Activated CD4-positive, alpha-beta T cell treated with anti-CD3 and anti-CD28 coated beads, Interleukin-2, amount 50 U/mL, for 24 hours (primary cell): ENCODE results near the gene AK8.

ENCODE experiments used
- DNase-seq, 2 donors: peaks; one replicate each; pipeline ENCODE4 v3.0.0-alpha.2; 2020; ENCODE audit warnings: low read depth in 1 of 2, low spot score in 1 of 2

Gene AK8

GRCh38 chr9:132861666-132862065, 16.4 kb downstream of the AK8 start:
- no peak for DNase-seq

DNA sequence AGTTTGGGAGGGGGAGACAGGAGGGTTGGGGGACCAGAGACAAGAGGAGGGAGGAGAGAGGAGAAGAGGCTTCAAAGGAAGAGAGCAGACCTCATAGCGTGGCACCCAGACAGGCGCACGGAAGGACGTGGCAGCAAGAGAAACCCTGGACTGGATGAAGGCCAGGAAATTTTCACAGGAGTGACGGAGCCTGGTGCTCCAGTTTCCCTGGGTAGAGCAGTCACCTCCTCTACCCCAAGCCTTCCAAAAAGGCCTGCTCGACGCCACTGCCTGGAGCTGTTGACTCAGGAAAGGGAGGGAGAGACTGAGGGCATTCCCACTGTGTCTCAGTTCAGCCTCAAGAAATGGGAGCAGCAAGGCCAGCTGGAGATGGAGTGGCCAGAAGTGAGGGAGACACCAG, 19.3 kb downstream of the AK8 start:
- DNase-seq, result no peak

GRCh38 chr9:132857616-132858342, 20.3 kb downstream of the AK8 start:
- no peak for DNase-seq

DNA sequence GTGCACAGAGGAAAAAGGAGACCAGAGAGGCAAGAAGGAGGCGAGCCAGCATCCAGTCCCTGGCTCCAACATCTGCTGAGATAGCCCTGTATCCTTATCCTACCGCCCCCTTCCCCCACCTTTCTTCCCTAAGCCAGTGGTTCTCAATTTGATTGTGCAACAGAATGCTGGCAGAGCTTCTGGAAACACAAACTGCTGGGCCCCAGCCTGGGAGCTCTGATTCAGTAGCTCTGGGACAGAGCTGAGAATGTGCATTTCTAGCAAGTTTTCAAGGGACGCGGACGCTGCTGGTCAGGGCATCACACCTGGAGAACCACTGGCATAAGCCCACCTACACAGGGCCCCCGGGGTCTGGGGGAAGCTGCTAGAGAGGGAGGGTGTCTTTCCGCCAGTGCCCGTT, 21.1 kb downstream of the AK8 start:
- DNase-seq, result no peak

- no peak for DNase-seq
These were observed 22.2 kb downstream of the AK8 start for GRCh38 chr9:132855904-132856303.

- no peak for DNase-seq
These were observed 23.3 kb downstream of the AK8 start for GRCh38 chr9:132854832-132855231.

GRCh38 chr9:132853482-132853881, 24.6 kb downstream of the AK8 start:
- no peak for DNase-seq

DNA sequence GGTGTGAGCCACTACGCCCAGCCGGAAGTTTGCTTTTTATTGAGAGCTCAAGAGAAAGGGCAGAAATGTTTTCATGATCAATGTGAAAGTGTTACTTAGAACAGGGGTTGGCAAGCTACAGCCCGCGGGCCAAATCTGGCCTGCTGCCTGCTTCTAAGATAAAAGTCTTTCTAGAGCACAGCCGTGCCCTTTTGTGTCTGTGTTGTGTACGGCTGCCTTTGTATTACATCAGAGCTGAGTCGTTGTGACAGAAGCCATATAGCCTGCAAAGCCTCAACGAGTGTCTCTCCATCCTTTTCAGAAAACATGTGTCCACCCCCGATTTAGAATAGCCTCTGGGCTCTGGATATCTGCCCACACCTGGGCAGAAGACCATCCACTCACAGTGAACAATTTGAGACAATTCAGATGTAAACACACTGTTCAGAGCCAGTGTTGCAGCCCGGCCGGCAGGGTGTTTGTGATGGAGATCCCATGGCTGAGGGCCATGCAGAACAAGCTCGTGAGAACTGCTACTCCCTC, 28.8 kb downstream of the AK8 start:
- DNase-seq, result no peak

- DNase-seq, result no peak
These were observed 31.1 kb downstream of the AK8 start for GRCh38 chr9:132846918-132847515.

GRCh38 chr9:132846109-132846917, 31.8 kb downstream of the AK8 start:
- no peak for DNase-seq

DNA sequence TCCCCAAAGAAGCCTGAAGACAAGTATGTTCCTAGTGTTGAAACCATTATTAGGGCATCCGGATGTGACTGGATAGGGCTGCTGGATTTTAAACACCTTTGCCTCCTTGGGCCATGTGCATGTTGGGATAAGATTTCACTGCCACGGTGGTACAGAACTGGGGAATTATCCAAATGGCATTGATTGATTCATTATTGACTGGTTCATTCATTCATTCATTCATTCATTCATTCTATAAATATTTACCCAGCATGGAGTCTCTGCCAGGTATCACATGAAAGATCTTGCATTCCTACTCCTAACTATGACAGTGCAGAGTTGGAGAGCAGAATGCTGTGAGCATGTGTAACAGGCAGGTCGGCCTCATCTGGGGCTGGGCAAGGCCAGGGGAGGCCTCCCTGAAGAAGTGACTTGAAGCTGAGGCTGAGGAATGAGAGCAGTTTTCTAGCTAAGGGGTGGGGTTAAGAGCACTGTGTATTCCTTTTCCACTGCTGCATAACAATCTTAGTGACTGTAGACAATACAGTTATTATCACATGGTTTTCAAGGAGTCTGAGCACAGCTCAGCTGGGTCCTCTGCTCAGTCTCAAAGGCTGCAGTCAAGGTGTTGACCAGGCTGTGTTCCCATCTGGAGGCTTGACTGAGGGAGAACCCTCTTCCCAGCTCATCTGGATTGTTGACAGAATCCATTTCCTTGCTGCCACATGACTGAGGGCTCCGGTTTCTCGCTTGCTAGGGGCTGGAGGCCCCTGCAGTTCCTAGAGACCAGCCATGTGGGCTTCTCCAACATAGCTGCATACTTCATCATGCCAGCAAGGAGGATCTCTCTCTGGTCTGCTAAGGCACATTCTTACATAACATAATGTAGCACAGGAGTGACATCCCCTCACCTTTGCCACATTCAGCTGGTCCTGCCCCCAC, 35.7 kb downstream of the AK8 start:
- DNase-seq, result no peak

- no peak for DNase-seq
These were observed 37.1 kb downstream of the AK8 start for GRCh38 chr9:132840980-132841379.

DNA sequence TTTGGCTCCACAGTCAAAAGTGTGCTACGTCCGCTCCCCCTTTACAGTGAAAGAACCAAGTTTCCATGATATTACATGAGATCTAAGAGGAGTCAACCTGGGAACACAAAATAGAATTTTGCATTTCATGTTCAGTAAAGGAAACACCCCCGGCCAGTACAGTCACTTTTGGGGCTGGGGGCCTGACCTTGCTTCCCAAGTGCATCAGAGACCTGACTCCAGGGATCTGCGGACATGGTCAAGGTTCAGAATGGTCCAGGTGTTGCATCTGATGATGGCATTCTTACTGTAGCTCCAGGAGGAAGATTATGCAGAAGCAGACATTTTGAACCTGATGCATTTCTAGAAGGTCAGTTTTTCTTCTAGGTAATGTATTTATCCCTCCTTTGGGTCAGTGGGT, 39.8 kb downstream of the AK8 start:
- DNase-seq, result no peak

DNA sequence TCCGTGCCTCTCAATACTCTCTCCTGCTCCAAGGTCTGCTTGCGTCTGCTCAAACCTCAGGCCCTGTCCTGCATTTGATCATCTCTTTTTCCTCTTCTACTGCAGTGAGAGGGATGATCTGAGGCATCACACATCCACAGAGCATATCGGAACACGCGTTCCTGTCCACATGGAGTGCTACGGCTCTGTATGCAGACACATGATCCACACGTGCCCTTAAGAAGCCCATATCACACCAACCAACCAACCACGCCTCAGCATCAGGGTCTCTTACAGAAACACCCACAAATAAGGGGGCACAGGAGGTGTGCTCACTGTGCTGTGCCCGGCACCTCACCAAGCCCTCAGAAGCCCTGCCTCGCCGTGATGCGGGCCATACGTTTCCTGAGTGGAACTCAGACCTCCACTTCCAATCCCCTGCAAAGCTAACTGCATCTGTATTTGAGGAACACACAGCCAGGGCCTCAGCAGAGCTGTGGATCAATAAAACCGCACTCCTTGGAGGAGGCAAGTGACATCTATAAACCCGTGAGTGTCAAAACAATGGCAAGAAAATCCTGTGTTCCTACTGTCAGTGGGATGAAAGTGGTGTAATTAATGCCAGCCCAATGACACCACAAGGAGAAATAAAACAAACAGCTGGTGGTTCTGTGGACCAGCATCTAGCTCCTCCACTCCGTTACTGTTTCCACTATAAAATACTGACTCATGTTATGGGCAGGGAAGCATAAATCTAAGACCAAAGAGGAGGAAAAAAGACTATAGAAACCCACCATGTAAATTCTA, 40.4 kb downstream of the AK8 start:
- no peak for DNase-seq

GRCh38 chr9:132834343-132834742, 43.7 kb downstream of the AK8 start:
- no peak for DNase-seq

GRCh38 chr9:132833550-132834121, 44.4 kb downstream of the AK8 start:
- no peak for DNase-seq

GRCh38 chr9:132832171-132832881, 45.8 kb downstream of the AK8 start:
- no peak for DNase-seq

DNA sequence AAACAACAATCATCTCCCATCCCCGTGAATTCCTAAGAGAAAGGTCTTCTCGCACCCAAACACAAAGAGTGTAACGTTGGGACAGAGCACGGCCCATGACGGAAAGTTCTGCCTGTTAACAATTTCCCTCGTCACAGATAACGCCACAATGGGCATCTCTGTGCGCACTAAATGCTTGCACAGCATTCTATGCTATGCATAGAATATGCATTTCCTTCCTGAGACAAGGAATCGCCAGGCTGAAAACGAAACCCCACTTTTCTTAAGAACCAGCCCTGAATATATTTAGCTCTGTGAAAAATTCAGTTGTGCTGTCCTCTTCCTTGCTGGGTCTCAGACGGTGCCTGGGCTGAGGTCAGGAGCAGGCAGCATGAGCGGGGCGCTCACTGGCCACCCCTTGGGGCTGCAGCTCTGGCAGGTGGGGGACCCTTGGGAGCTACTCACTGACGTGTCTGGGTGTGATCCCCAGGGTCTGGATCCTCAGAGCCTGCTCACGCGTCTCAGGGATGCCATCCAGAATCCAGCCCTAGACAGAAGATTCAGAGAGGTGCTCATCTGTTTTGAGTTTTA, 49.8 kb downstream of the AK8 start:
- DNase-seq, result no peak

- no peak for DNase-seq
These were observed 50.7 kb downstream of the AK8 start for GRCh38 chr9:132827366-132827765.
